ENCODE data around the gene RPL5. TPM values are rescaled to one million over a fixed set of nuclear protein-coding genes. Genes with fewer than 3 reads are reported as not detected.
A peak's percentile ranks its signal among the peaks of the same experiment; 100 is the strongest.

RPL5 gene
- total and polyA plus RNA-seq, 2 of the 4 experiments (the other 2 are of a cell fraction) = 1,406 to 1,679 TPM

- H4K91ac ChIP-seq (ENCODE audit: insufficient read depth, low read depth, low read length) = peak overlapping the region; percentile 12; the same call in 1 of the 2 replicates
- peak overlapping the region; percentile 64; the same call in 1 of the 2 replicates for H3K23ac ChIP-seq (ENCODE audit: low read depth, low read length)
- POLR2A ChIA-PET (ENCODE audit: unreplicated experiment) = interaction anchor here (0.5 kb wide), 2 partner anchors 160 to 348 kb away, joined by 3 to 5 read pairs; no protein-coding TSS in a partner anchor
- no peak overlapping the region for H3K18ac ChIP-seq (ENCODE audit: low read depth, low read length)
- no peak overlapping the region for H3K4me3 ChIP-seq (ENCODE audit: insufficient read depth, low read depth, low read length)
- H3K4me2 ChIP-seq (ENCODE audit: low read depth, low read length) = peak overlapping the region; percentile 40; the same call in 1 of the 2 replicates
- CTCF ChIA-PET = interaction anchor here (0.5 to 1.4 kb wide), 4 partner anchors 78 to 666 kb away, joined by 3 to 8 read pairs (median 4); no protein-coding TSS in a partner anchor
- peak overlapping the region; percentile 67; the same call in 1 of the 2 replicates for H2AK5ac ChIP-seq (ENCODE audit: low read depth, low read length)
- WGBS, 2 experiments (ENCODE audit: extremely low coverage in 2 of 2, insufficient read length in 1 of 2) = no CpG with 5 or more reads among the region's 4 CpGs
- H3K9ac ChIP-seq (ENCODE audit: low read depth, low read length) = no peak overlapping the region
- no TSS peak for BruUV-seq (replicated peaks)
- no peak overlapping the region for H2BK20ac ChIP-seq (ENCODE audit: low read depth, low read length)
- peaks cover 17% of the 10 kb centered on the region for H3K36me3 ChIP-seq (ENCODE audit: control insufficient read depth, insufficient read depth, low read length)
- H2BK120ac ChIP-seq (ENCODE audit: low read depth, low read length) = peak overlapping the region; percentile 39
- no peaks in the 10 kb centered on the region for H3K9me3 ChIP-seq (ENCODE audit: control insufficient read depth, insufficient read depth, low read length)
- H2AFZ ChIP-seq (replicated peaks; ENCODE audit: low read length, poor library complexity) = peak overlapping the region; percentile 91
- H4K20me1 ChIP-seq (ENCODE audit: insufficient read depth, low read length) = peaks cover 46% of the 10 kb centered on the region
- 0 out of 2 replicates have a peak overlapping the region, but pooled peaks have one; percentile 4 for H3K27ac ChIP-seq (ENCODE audit: insufficient read depth, low read length)
- no peaks in the 10 kb centered on the region for H3K27me3 ChIP-seq (ENCODE audit: control insufficient read depth, insufficient read depth, low read length)
- H2BK5ac ChIP-seq (ENCODE audit: low read depth, low read length, poor library complexity, severe bottlenecking) = peak overlapping the region; percentile 15
- peak overlapping the region; percentile 88 for H2AK9ac ChIP-seq (replicated peaks; ENCODE audit: low read depth, low read length, poor library complexity)
- H4K8ac ChIP-seq (ENCODE audit: low read depth in 2 of 2, low read length in 2 of 2) = peak overlapping the region; percentile 34 to 87; a peak in 3 of 4 replicates
- dilution Hi-C loops (cut with HindIII; ENCODE audit: low sequenced_read_pairs, unreplicated experiment) = no loop called here
- peaks cover 0 to 17% of the 10 kb centered on the region in 2 experiments; a peak in 2 of 4 replicates for H3K79me1 ChIP-seq (ENCODE audit: low read depth in 1 of 2, low read length in 2 of 2)
- 0 out of 3 replicates have a peak overlapping the region, but pooled peaks have one; percentile 7 for H2BK15ac ChIP-seq (ENCODE audit: low read depth, low read length)
- H3K9me1 ChIP-seq (ENCODE audit: insufficient read depth, low read length) = 0 out of 2 replicates have a peak, but pooled peaks cover 7% of the 10 kb centered on the region
- in situ Hi-C loops (cut with MboI; ENCODE audit: low sequenced_read_pairs) = no loop called here
- intact Hi-C loops (cut with micrococcal nuclease) = loop anchor here (5.0 to 10.0 kb wide), 4 partner anchors 84 to 1329 kb away; partner anchors contain the start of genes CDC7 and GFI1
- ATAC-seq (ENCODE audit: low read depth) = peak; percentile 4; the same call in 1 of the 2 replicates
- no peak overlapping the region for H3K56ac ChIP-seq (ENCODE audit: extremely low read depth, insufficient read depth, low read length)
- H3K4me1 ChIP-seq (ENCODE audit: control insufficient read depth, insufficient read depth, low read length) = peaks cover 3% of the 10 kb centered on the region; the same call in 1 of the 2 replicates
- DNase-seq = no peak
- peak overlapping the region; percentile 51 for H3K4ac ChIP-seq (ENCODE audit: low read depth, low read length)
- peak overlapping the region; percentile 18; the same call in 1 of the 2 replicates for H3K14ac ChIP-seq (replicated peaks; ENCODE audit: low read depth, low read length)
- H4K5ac ChIP-seq (ENCODE audit: low read depth, low read length) = peak overlapping the region; percentile 14
- no peak for TF ChIP-seq RAD21 (IDR thresholded peaks at IDR 0.05; ENCODE audit: low read length)
- no peak for TF ChIP-seq RCOR1 (IDR thresholded peaks at IDR 0.05; ENCODE audit: insufficient replicate concordance, low read length)
- no peak for TF ChIP-seq CEBPB (IDR thresholded peaks at IDR 0.05; ENCODE audit: low read depth, low read length)
- TF ChIP-seq POLR2A (IDR thresholded peaks at IDR 0.05; ENCODE audit: low read depth, low read length) = no peak
- no peak for TF ChIP-seq SMC3 (IDR thresholded peaks at IDR 0.05; ENCODE audit: low read depth, low read length)
- TF ChIP-seq FOS (IDR thresholded peaks at IDR 0.05; ENCODE audit: low read depth, low read length) = no peak
- TF ChIP-seq CTCF (conservative IDR thresholded peaks at IDR 0.05; ENCODE audit: low read depth, low read length) = no peak
- no peak for TF ChIP-seq MAZ (IDR thresholded peaks at IDR 0.05; ENCODE audit: borderline replicate concordance, low read depth, low read length)
- no peak for TF ChIP-seq NFE2L2 (IDR thresholded peaks at IDR 0.05; ENCODE audit: low read depth, low read length)
- TF ChIP-seq USF2 (IDR thresholded peaks at IDR 0.05; ENCODE audit: low read depth, low read length) = no peak
- TF ChIP-seq RFX5 (IDR thresholded peaks at IDR 0.05; ENCODE audit: low read depth, low read length) = no peak
- no peak for TF ChIP-seq BHLHE40 (IDR thresholded peaks at IDR 0.05; ENCODE audit: low read depth, low read length)
- no peak for TF ChIP-seq CHD1 (IDR thresholded peaks at IDR 0.05; ENCODE audit: low read depth, low read length)
- TF ChIP-seq MAFK (IDR thresholded peaks at IDR 0.05; ENCODE audit: low read depth, low read length) = no peak
- no peak for TF ChIP-seq MXI1 (IDR thresholded peaks at IDR 0.05; ENCODE audit: borderline replicate concordance, low read depth, low read length)
These were observed 475 bp upstream of the RPL5 start for GRCh38 chr1:92831368-92831761.

Data from IMR-90 (cell line).